Middle frontal gyrus (tissue), 1 donor: ENCODE data around the gene PIH1D1.

Experiments used
- DNase-seq: peaks from one replicate; pipeline ENCODE4 v3.0.0-alpha.2; 2015; ENCODE audit warnings: low spot score; ENCODE audit errors: extremely low spot score

PIH1D1 gene

GRCh38 chr19:49451430-49452181 lies at the start of gene PIH1D1:
Gene PIH1D1 (minus strand): TSS chr19:49451814. CDS start chr19:49451574, 240 bp downstream.
- peak; percentile 96 for DNase-seq

GRCh38 chr19:49499030-49499670 lies 47.5 kb upstream of the PIH1D1 start:
- DNase-seq, result no peak

GRCh38 chr19:49498475-49498874 lies 46.9 kb upstream of the PIH1D1 start:
- DNase-seq, result no peak

GRCh38 chr19:49497789-49498103 lies 46.1 kb upstream of the PIH1D1 start:
- DNase-seq, result no peak

- no peak for DNase-seq
These were observed 45.6 kb upstream of the PIH1D1 start for GRCh38 chr19:49497047-49497788.

GRCh38 chr19:49496574-49497008 lies 45.0 kb upstream of the PIH1D1 start:
- DNase-seq, result no peak

GRCh38 chr19:49492573-49493405 lies 41.2 kb upstream of the PIH1D1 start:
- no peak for DNase-seq

GRCh38 chr19:49491804-49492572 lies 40.4 kb upstream of the PIH1D1 start:
- no peak for DNase-seq

- no peak for DNase-seq
These were observed 39.6 kb upstream of the PIH1D1 start for GRCh38 chr19:49491030-49491803.

GRCh38 chr19:49490287-49491029 lies 38.8 kb upstream of the PIH1D1 start:
- DNase-seq, result no peak

- no peak for DNase-seq
These were observed 38.1 kb upstream of the PIH1D1 start for GRCh38 chr19:49489601-49490167.

- DNase-seq, result no peak
These were observed 37.4 kb upstream of the PIH1D1 start for GRCh38 chr19:49488863-49489537.

GRCh38 chr19:49488046-49488862 lies 36.6 kb upstream of the PIH1D1 start:
- no peak for DNase-seq

- DNase-seq, result peak; percentile 99
These were observed 35.8 kb upstream of the PIH1D1 start, which contains the start of gene RPL13A for GRCh38 chr19:49487277-49488045. Gene RPL13A (plus strand): TSS chr19:49487608. CDS start chr19:49487630, 22 bp downstream.

- DNase-seq, result no peak
These were observed 35.2 kb upstream of the PIH1D1 start for GRCh38 chr19:49486710-49487276.

GRCh38 chr19:49486232-49486631 lies 34.6 kb upstream of the PIH1D1 start:
- no peak for DNase-seq
